ENCODE measurements around the gene C2CD2L. TPM values are rescaled to one million over a fixed set of nuclear protein-coding genes. Genes with fewer than 3 reads are reported as not detected.

The C2CD2L gene
- total and polyA plus RNA-seq, 2 of the 4 experiments (the other 2 are of a cell fraction), result 2.2 to 8.7 TPM

DNA sequence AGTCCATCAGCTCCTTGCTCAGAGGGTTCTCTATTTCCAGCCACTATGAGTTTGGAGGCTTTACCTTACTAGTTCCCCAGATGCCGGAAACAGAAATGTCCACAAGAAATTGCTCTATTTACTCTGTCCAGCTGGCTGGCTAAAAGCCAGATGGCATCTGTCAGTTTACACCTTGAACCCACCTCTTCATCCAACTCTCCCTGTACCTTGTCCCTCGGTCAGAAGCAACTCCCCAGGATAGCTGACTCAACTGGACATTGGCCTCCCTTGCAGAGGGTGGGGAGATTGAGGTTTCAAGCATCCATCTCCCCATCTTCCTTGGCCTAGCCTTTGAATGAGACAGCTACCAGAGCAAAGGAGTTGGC is 1.7 kb downstream of the C2CD2L start (continued):
- TF ChIP-seq, protein P1, sequence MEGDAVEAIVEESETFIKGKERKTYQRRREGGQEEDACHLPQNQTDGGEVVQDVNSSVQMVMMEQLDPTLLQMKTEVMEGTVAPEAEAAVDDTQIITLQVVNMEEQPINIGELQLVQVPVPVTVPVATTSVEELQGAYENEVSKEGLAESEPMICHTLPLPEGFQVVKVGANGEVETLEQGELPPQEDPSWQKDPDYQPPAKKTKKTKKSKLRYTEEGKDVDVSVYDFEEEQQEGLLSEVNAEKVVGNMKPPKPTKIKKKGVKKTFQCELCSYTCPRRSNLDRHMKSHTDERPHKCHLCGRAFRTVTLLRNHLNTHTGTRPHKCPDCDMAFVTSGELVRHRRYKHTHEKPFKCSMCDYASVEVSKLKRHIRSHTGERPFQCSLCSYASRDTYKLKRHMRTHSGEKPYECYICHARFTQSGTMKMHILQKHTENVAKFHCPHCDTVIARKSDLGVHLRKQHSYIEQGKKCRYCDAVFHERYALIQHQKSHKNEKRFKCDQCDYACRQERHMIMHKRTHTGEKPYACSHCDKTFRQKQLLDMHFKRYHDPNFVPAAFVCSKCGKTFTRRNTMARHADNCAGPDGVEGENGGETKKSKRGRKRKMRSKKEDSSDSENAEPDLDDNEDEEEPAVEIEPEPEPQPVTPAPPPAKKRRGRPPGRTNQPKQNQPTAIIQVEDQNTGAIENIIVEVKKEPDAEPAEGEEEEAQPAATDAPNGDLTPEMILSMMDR (conservative IDR thresholded peaks at IDR 0.05; ENCODE audit: low read depth, low read length), result no peak

DNA sequence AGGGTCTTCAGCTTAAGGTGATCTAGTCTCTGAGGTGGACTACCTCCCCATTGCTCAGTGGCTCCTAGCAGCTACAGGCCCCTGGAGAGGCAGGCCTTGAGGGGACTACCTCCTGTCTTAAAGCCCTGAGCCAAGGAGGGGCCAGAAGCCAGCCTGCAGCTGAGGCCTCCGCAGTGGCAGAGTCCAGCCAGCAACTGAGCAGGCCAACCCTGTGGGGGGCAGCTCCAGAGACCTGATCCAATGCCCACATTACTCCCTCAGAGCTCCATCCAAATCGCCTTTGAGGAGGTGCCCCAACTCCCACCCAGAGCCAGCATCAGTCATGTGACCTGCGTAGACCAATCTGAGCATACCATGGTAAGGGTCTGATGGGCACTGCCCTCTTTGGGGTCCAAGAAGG is 2.7 kb downstream of the C2CD2L start:
- intact Hi-C loops (cut with micrococcal nuclease) (loop anchor here (10.0 kb wide), 1 partner anchor 365 kb away; no protein-coding TSS in a partner anchor), dilution Hi-C loops (cut with HindIII; ENCODE audit: low sequenced_read_pairs, unreplicated experiment) (no loop called here), in situ Hi-C loops (cut with MboI; ENCODE audit: low sequenced_read_pairs) (no loop called here)
- Histone ChIP-seq H3K4ac (ENCODE audit: low read depth, low read length) (no peak overlapping the region), H3K23ac (ENCODE audit: low read depth, low read length) (no peak overlapping the region), H4K5ac (ENCODE audit: low read depth, low read length) (no peak overlapping the region), H3K56ac (ENCODE audit: extremely low read depth, insufficient read depth, low read length) (no peak overlapping the region), H2BK20ac (ENCODE audit: low read depth, low read length) (no peak overlapping the region), H3K79me1 (ENCODE audit: low read depth in 1 of 2, low read length in 2 of 2) (peaks cover 21 to 47% of the 10 kb centered on the region in 2 experiments), H2AFZ (replicated peaks; ENCODE audit: low read length, poor library complexity) (no peak overlapping the region), H2BK15ac (ENCODE audit: low read depth, low read length) (no peak overlapping the region), H3K9me1 (ENCODE audit: insufficient read depth, low read length) (peaks cover 21% of the 10 kb centered on the region), H4K20me1 (ENCODE audit: insufficient read depth, low read length) (peaks cover 4% of the 10 kb centered on the region; the same call in 1 of the 2 replicates), H4K8ac (ENCODE audit: low read depth in 2 of 2, low read length in 2 of 2) (no peak overlapping the region), H3K14ac (replicated peaks; ENCODE audit: low read depth, low read length) (no peak overlapping the region), H3K27me3 (ENCODE audit: control insufficient read depth, insufficient read depth, low read length) (no peaks in the 10 kb centered on the region), H3K9ac (ENCODE audit: low read depth, low read length) (no peak overlapping the region), H3K4me3 (ENCODE audit: insufficient read depth, low read depth, low read length) (no peak overlapping the region), H3K18ac (ENCODE audit: low read depth, low read length) (no peak overlapping the region), H3K27ac (ENCODE audit: insufficient read depth, low read length) (no peak overlapping the region), H2AK5ac (ENCODE audit: low read depth, low read length) (no peak overlapping the region), H3K4me2 (ENCODE audit: low read depth, low read length) (no peak overlapping the region), H3K4me1 (ENCODE audit: control insufficient read depth, insufficient read depth, low read length) (peaks cover 9% of the 10 kb centered on the region), H2AK9ac (replicated peaks; ENCODE audit: low read depth, low read length, poor library complexity) (peak overlapping the region; percentile 21), H2BK5ac (ENCODE audit: low read depth, low read length, poor library complexity, severe bottlenecking) (no peak overlapping the region), H2BK120ac (ENCODE audit: low read depth, low read length) (no peak overlapping the region), H3K9me3 (ENCODE audit: control insufficient read depth, insufficient read depth, low read length) (no peaks in the 10 kb centered on the region), H3K36me3 (ENCODE audit: control insufficient read depth, insufficient read depth, low read length) (peaks cover 29% of the 10 kb centered on the region), H4K91ac (ENCODE audit: insufficient read depth, low read depth, low read length) (no peak overlapping the region)
- ATAC-seq (ENCODE audit: low read depth), result no peak
- DNase-seq, result no peak
- TF ChIP-seq, protein P2, sequence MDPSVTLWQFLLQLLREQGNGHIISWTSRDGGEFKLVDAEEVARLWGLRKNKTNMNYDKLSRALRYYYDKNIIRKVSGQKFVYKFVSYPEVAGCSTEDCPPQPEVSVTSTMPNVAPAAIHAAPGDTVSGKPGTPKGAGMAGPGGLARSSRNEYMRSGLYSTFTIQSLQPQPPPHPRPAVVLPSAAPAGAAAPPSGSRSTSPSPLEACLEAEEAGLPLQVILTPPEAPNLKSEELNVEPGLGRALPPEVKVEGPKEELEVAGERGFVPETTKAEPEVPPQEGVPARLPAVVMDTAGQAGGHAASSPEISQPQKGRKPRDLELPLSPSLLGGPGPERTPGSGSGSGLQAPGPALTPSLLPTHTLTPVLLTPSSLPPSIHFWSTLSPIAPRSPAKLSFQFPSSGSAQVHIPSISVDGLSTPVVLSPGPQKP (IDR thresholded peaks at IDR 0.05; ENCODE audit: borderline replicate concordance, low read depth, low read length), result no peak
- TF ChIP-seq NFE2L2 (IDR thresholded peaks at IDR 0.05; ENCODE audit: low read depth, low read length) (no peak), CEBPB (IDR thresholded peaks at IDR 0.05; ENCODE audit: low read depth, low read length) (no peak), CHD1 (IDR thresholded peaks at IDR 0.05; ENCODE audit: low read depth, low read length) (no peak)
- TF ChIP-seq, protein P3, sequence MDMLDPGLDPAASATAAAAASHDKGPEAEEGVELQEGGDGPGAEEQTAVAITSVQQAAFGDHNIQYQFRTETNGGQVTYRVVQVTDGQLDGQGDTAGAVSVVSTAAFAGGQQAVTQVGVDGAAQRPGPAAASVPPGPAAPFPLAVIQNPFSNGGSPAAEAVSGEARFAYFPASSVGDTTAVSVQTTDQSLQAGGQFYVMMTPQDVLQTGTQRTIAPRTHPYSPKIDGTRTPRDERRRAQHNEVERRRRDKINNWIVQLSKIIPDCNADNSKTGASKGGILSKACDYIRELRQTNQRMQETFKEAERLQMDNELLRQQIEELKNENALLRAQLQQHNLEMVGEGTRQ (IDR thresholded peaks at IDR 0.05; ENCODE audit: low read depth, low read length), result 0 out of 2 replicates have a peak, but pooled peaks have one; percentile 7
- CTCF ChIA-PET, result no interaction called here
- POLR2A ChIA-PET (ENCODE audit: unreplicated experiment), result no interaction called here
- no TSS peak for BruUV-seq (replicated peaks)
- no CpG with 5 or more reads among the region's 3 CpGs for WGBS, 2 experiments (ENCODE audit: extremely low coverage in 2 of 2, insufficient read length in 1 of 2)
